ENCODE data around the gene HES6. TPM values are rescaled to one million over a fixed set of nuclear protein-coding genes. Genes with fewer than 3 reads are reported as not detected.

The HES6 gene
- total RNA-seq, 4 donors from 2014 or later: 2.9 to 9.0 (median 6.8) TPM

DNA sequence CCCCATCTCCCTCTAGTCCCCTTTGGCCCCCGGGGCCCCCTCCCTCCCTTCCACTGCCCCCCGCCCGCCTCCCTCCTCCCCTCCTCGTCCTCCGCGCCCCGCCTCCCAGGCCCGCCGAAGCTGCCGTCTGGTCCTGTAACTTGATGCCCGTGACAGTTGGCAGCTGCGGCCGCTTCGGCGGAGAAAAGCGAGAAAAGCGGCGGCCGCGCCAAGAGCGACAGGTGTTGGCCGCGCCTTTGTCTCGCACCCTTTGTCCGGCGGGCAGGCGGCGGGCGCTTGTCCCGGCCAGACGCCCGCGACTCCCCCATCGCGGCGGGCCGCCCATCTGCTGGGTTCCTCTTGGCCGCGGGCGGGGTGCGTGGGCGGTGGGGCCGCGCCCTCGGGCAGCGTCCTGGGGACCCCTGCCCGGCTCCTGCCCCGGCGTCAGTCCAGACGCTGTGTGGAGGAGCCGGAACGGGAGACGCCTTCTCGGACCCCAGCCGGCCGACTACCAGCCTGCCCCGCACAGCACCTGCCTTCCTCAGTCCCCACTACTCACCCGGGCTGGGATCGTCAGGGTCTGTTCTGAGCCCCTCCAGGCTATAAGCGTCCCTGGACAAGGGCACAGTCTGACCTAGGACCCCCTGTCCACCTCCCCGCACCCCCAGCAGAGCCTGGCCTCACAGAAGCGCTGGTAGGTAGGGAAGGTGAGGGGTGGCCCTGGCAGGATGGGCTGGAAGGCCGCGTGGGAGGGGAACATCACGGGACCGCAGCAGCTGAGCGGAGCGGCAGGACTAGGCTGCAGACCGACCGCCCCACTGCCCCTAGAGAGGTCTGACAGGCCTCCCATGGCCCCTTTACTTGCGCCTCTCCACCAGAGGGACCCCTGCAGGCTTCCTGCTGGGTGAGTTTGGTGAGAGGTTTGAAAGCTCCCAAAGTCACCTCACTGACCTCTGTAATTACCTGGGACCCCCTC, 1.2 kb upstream of the HES6 start:
- peaks cover 10 to 17% of the 10 kb centered on the region in 2 donors for H3K4me1 ChIP-seq
- intact Hi-C loops (cut with DNase I): no loop called here
- H3K27ac ChIP-seq: no peak overlapping the region
- peak overlapping the region in 1 of 3 donors; percentile 35 for H3K4me3 ChIP-seq (replicated peaks in 1 of 3)
- 38 to 48% methylated on average over 12 to 14 of the region's 71 CpGs for WGBS, 2 donors
- no peaks in the 10 kb centered on the region for H3K27me3 ChIP-seq
- H3K36me3 ChIP-seq: peaks cover 9 to 14% of the 10 kb centered on the region in 2 donors
- H3K9me3 ChIP-seq: no peaks in the 10 kb centered on the region
- TF ChIP-seq POLR2A (IDR thresholded peaks at IDR 0.05) (no peak), CTCF (IDR thresholded peaks at IDR 0.05) (no peak)
- DNase-seq: peak; percentile 79 to 88

GRCh38 chr2:238239543-238239862, 335 bp downstream of the HES6 start:
- Histone ChIP-seq H3K4me1 (peaks cover 10 to 17% of the 10 kb centered on the region in 2 donors), H3K36me3 (peaks cover 0 to 5% of the 10 kb centered on the region in 2 donors), H3K27ac (no peak overlapping the region), H3K4me3 (replicated peaks in 1 of 3) (peak overlapping the region in 2 of 3 donors; percentile 47 to 66), H3K9me3 (no peaks in the 10 kb centered on the region), H3K27me3 (no peaks in the 10 kb centered on the region)
- WGBS, 2 donors: 2% methylated on average over 9 of the region's 43 CpGs; no CpG with 5 or more reads in 1 of the 2 donors
- peak in 1 of 2 donors; percentile 15 for DNase-seq
- intact Hi-C loops (cut with DNase I): loop anchor here (10.0 kb wide), 1 partner anchor 175 kb away; the partner anchor contains the start of gene SCLY
- TF ChIP-seq POLR2A (IDR thresholded peaks at IDR 0.05) (no peak), CTCF (IDR thresholded peaks at IDR 0.05) (peak in 1 of 6 experiments; percentile 30)

- Histone ChIP-seq H3K9me3 (no peaks in the 10 kb centered on the region), H3K4me3 (replicated peaks in 1 of 3) (peak overlapping the region in 1 of 3 donors; percentile 66), H3K36me3 (no peaks in the 10 kb centered on the region), H3K27me3 (no peaks in the 10 kb centered on the region), H3K27ac (no peak overlapping the region), H3K4me1 (peaks cover 10 to 17% of the 10 kb centered on the region in 2 donors)
- 41% methylated on average over 20 of the region's 75 CpGs; no CpG with 5 or more reads in 1 of the 2 donors for WGBS, 2 donors
- TF ChIP-seq CTCF (IDR thresholded peaks at IDR 0.05) (no peak), POLR2A (IDR thresholded peaks at IDR 0.05) (no peak)
- intact Hi-C loops (cut with DNase I): loop anchor here (10.0 kb wide), 1 partner anchor 174 kb away; the partner anchor contains the start of gene SCLY
- peak in 1 of 2 donors; percentile 19 for DNase-seq
These were observed 884 bp downstream of the HES6 start for GRCh38 chr2:238238766-238239542.

GRCh38 chr2:238238311-238238765, 1.5 kb downstream of the HES6 start:
- H3K4me1 ChIP-seq: peaks cover 10 to 17% of the 10 kb centered on the region in 2 donors
- intact Hi-C loops (cut with DNase I): loop anchor here (10.0 kb wide), 1 partner anchor 174 kb away; the partner anchor contains the start of gene SCLY
- H3K27me3 ChIP-seq: no peaks in the 10 kb centered on the region
- no peaks in the 10 kb centered on the region for H3K9me3 ChIP-seq
- no peak for DNase-seq
- H3K36me3 ChIP-seq: no peaks in the 10 kb centered on the region
- 85 to 88% methylated on average over 5 of the region's 5 CpGs for WGBS, 2 donors
- H3K4me3 ChIP-seq (replicated peaks in 1 of 3): no peak overlapping the region
- TF ChIP-seq CTCF (IDR thresholded peaks at IDR 0.05) (no peak), POLR2A (IDR thresholded peaks at IDR 0.05) (no peak)
- H3K27ac ChIP-seq: no peak overlapping the region
